NCI-H524 treated with DMSO at 0.1 percent for 48 hours (cell line): ENCODE data around the gene TEX28.
"Not testable (repeated sequence)": the region's sequence is repeated elsewhere in the genome, so short reads cannot be mapped to it uniquely, and the experiment has no call there.

Experiments
- DNase-seq: peaks from one replicate; lab custom pipeline; 2025; lab: John Stamatoyannopoulos, UW

The TEX28 gene

GRCh38 chrX:154247377-154248045 is 47.4 kb downstream of the TEX28 start:
- DNase-seq, result not testable (repeated sequence)

GRCh38 chrX:154239982-154240503 is 54.9 kb downstream of the TEX28 start:
- DNase-seq, result not testable (repeated sequence)

- DNase-seq, result not testable (repeated sequence)
Observed at GRCh38 chrX:154238939-154239559, 55.9 kb downstream of the TEX28 start.

DNA sequence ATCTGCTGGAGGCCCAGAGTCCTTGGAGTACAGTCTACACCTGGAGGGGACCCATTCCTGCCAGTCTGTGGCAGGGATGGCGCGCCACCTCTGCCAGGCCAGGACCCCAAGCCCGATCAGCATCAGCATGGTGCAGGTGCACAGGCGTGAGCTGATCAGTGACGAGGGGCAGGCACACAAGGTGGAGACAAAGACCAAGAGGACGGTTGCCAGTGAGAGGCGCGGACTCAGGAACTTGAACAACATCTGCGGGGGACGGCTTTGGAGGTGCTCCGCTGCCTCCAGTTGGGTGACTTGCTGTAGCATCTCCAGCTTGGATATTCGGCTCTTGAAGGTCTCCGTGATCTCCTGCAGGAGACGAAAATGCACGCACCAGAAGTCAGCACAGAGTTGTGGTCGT is 61.3 kb downstream of the TEX28 start:
- DNase-seq, result not testable (repeated sequence)

- DNase-seq, result not testable (repeated sequence)
Observed at GRCh38 chrX:154231443-154231842, 63.5 kb downstream of the TEX28 start.

DNA sequence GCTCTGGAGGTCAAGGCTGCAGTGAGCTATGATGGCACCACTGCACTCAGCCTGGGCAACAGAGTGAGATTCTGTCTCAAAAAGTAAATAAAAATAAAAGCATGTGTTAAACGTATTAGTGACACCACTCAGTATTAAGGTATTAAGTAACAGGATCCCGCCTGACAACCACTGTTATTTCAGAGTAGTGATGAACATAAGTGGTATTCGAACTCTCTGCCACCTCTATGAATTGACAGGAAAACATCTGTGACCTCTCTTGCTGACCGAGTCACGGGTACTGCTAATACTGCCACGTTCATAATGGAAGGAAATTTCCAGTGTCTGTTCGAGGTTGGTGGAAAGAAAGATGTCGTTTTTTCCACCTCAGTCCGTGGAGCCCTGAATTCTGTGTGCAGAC is 68.2 kb downstream of the TEX28 start:
- DNase-seq, result not testable (repeated sequence)

GRCh38 chrX:154225292-154225691 is 69.6 kb downstream of the TEX28 start:
- DNase-seq, result not testable (repeated sequence)
